NB4 (cell line): Measurements from ENCODE around the gene CRTC1.
A peak's percentile ranks its signal among the peaks of the same experiment; 100 is the strongest.

Experiments
- DNase-seq: peaks from one replicate; pipeline ENCODE4 v3.0.0; 2010; ENCODE audit warnings: low read depth
- H3K4me3 ChIP-seq: one replicate; pipeline ENCODE4 v1.5.1; 2011; ENCODE audit warnings: mild to moderate bottlenecking, low read depth, low read length, moderate library complexity
- CTCF ChIP-seq: IDR thresholded peaks from one replicate; pipeline ENCODE4 v1.5.1; 2012; ENCODE audit warnings: low read depth, low read length
- MAX ChIP-seq: IDR thresholded peaks from 2 replicates; pipeline ENCODE4 v1.6.1; 2011; ENCODE audit warnings: low read depth, low read length
- MYC ChIP-seq: IDR thresholded peaks from 2 replicates; pipeline ENCODE4 v1.6.1; 2011; ENCODE audit warnings: low read depth, low read length
- POLR2A ChIP-seq: IDR thresholded peaks from 2 replicates; pipeline ENCODE4 v1.6.1; 2011; ENCODE audit warnings: mild to moderate bottlenecking; ENCODE audit not compliant: insufficient read length; ENCODE audit errors: extremely low read depth

The CRTC1 gene

GRCh38 chr19:18655173-18655844, 28.2 kb upstream of the CRTC1 start:
- no peak for DNase-seq
- TF ChIP-seq MYC (no peak), CTCF (no peak), POLR2A (no peak), MAX (no peak)
- no peak overlapping the region for H3K4me3 ChIP-seq

GRCh38 chr19:18656337-18657086, 27.0 kb upstream of the CRTC1 start:
- H3K4me3 ChIP-seq = no peak overlapping the region
- no peak for DNase-seq
- TF ChIP-seq MYC (no peak), MAX (no peak), CTCF (no peak), POLR2A (no peak)

DNA sequence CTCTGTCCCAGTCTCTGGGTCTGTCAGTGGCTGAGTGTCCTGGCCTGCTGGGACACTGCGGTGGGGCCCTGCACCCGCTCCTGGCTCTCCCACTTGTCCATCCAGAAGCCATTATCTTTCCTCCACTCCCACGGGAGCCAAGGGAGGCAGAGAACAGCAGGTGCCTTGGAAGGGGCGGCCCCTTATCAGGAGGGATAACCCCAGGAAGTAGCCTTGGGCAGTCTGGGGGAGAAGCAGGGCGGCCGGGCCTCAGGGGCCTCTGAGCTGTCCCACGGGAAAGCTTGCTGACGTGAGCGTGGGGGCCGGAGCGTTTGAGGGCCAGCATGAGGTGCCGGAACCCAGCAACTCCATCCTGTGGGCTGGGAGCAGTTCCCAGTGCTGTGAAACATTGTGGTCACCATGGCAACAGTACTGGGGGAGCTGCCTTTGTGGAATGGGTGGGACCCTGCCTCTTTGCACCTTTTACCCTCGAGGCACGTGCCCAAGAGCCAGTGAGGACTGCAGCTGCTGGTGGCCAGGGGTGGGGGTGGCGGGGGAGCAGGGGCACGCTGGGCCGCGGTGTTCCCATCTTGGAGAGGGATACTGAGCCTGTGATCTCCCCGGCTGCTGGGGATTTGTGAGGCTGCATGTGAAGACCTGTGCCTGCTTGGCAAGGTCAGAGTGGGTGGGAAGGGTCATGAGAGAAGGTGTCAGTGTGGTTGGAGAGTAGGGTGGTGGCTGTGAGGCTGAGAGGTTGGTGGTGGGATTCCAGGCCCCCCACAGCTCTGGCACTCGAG, 25.7 kb upstream of the CRTC1 start:
- TF ChIP-seq MYC (no peak), CTCF (no peak), POLR2A (no peak), MAX (no peak)
- DNase-seq = peak; percentile 85
- H3K4me3 ChIP-seq = no peak overlapping the region

DNA sequence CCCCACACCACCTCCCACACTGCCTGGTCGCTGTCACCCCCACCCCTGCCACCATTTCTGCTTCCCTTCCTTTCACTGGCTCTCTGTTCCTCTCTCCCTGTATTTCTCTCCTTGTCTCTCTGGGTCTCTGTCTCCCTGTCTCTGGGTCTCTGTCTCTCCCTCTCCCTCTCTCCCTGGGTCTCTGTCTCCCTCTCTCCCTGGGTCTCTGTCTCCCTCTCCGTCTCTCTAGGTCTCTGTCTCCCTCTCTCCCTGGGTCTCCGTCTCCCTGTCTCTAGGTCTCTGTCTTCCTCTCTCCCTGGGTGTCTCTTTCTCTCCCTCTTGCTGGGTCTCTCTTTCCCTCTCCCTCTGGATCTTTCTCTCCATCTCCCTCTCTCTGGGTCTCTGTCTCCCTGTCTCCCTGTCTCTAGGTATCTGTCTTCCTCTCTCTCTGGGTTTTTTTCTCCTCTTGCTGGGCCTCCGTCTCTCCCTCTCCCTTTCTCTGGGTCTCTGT, 25.1 kb upstream of the CRTC1 start:
- no peak overlapping the region for H3K4me3 ChIP-seq
- TF ChIP-seq MAX (no peak), MYC (no peak), POLR2A (no peak), CTCF (no peak)
- no peak for DNase-seq

DNA sequence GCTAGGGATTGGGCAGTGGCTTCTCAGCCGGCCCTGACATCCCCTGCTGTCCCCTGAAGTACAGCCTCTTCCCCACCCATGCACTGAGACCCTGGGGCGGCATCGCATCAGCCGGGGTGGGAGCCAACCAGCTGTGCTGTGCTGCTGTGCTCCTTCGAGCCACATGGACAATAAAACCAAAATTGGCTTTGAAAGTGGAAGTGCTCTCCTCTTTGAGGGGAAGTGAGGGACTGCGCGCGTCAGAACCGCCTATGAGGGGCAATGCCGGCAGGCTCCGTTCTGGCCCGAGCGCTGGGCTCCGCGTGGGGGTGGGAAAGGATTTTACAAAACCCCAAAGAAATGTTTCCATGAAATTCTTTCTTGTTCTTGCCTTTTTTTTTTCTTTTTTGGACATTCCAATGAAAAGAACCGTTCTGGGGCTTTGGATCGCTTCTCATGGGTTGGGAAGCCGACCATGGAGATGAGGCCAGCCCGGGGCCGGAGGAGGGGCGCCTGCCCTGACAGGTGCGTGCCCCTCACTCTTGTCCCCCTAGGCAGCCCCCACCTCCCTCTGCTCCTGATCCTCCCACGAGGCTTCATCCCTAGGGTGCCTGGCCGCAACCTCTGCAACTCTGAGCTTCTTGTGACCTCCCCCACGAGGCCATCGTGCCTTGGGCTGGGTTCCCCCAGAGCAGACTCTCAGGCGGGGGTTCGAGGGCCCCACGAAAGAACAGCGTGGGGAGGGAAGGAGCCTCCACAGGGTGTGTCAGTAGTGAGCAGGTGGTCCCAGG, 24.0 kb upstream of the CRTC1 start:
- TF ChIP-seq CTCF (no peak), MAX (peak; percentile 79), MYC (peak; percentile 74; the same call in 1 of the 2 replicates), POLR2A (no peak)
- peak; percentile 76 for DNase-seq
- no peak overlapping the region for H3K4me3 ChIP-seq
